Measurements from ENCODE around the gene PPIH. TPM values are rescaled to one million over a fixed set of nuclear protein-coding genes. Genes with fewer than 3 reads are reported as not detected.

PPIH gene
- total RNA-seq, 3 donors from 2014 or later (not counting 1 experiment from before 2014, with no cell fraction given): 41.2 to 50.3 (median 43.1) TPM

GRCh38 chr1:42670425-42670824 is 12.2 kb downstream of the PPIH start:
- DNase-seq (no peak), ATAC-seq (no peak)
- WGBS (ENCODE audit: insufficient coverage): 98% methylated on average over 4 of the region's 4 CpGs
- no peak for TF ChIP-seq CTCF (IDR thresholded peaks at IDR 0.05)
- peaks cover 47% of the 10 kb centered on the region for H3K36me3 ChIP-seq (ENCODE audit: control insufficient read depth, insufficient read depth, low read length)
- Mint-ChIP-seq H3K27me3 (ENCODE audit: low read depth in 2 of 2) (no peaks in the 10 kb centered on the region), H3K27ac (no peak overlapping the region), H3K4me3 (no peak overlapping the region), H3K36me3 (peaks cover 24% of the 10 kb centered on the region), H3K9me3 (no peaks in the 10 kb centered on the region), H3K4me1 (no peaks in the 10 kb centered on the region)
- H3K9me3 ChIP-seq (ENCODE audit: control insufficient read depth, insufficient read depth, low read length): no peaks in the 10 kb centered on the region
- intact Hi-C loops (cut with micrococcal nuclease): no loop called here
- H3K4me3 ChIP-seq (ENCODE audit: low read length): no peak overlapping the region
- H3K27me3 ChIP-seq (ENCODE audit: control insufficient read depth, insufficient read depth, low read length): no peaks in the 10 kb centered on the region
- H3K4me1 ChIP-seq (ENCODE audit: control insufficient read depth, insufficient read depth, low read length): no peaks in the 10 kb centered on the region
- H3K27ac ChIP-seq (ENCODE audit: low read length): no peak overlapping the region

GRCh38 chr1:42674214-42674613 is 16.0 kb downstream of the PPIH start:
- peaks cover 23% of the 10 kb centered on the region for H3K36me3 ChIP-seq (ENCODE audit: control insufficient read depth, insufficient read depth, low read length)
- no peaks in the 10 kb centered on the region for H3K27me3 ChIP-seq (ENCODE audit: control insufficient read depth, insufficient read depth, low read length)
- intact Hi-C loops (cut with micrococcal nuclease): no loop called here
- ATAC-seq (no peak), DNase-seq (no peak)
- Mint-ChIP-seq H3K4me3 (no peak overlapping the region), H3K36me3 (peaks cover 17% of the 10 kb centered on the region), H3K9me3 (no peaks in the 10 kb centered on the region), H3K4me1 (no peaks in the 10 kb centered on the region), H3K27me3 (ENCODE audit: low read depth in 2 of 2) (no peaks in the 10 kb centered on the region), H3K27ac (no peak overlapping the region)
- TF ChIP-seq CTCF (IDR thresholded peaks at IDR 0.05): no peak
- no peak overlapping the region for H3K4me3 ChIP-seq (ENCODE audit: low read length)
- no peaks in the 10 kb centered on the region for H3K4me1 ChIP-seq (ENCODE audit: control insufficient read depth, insufficient read depth, low read length)
- H3K27ac ChIP-seq (ENCODE audit: low read length): no peak overlapping the region
- no peaks in the 10 kb centered on the region for H3K9me3 ChIP-seq (ENCODE audit: control insufficient read depth, insufficient read depth, low read length)

- H3K27me3 ChIP-seq (ENCODE audit: control insufficient read depth, insufficient read depth, low read length): no peaks in the 10 kb centered on the region
- H3K27ac ChIP-seq (ENCODE audit: low read length): no peak overlapping the region
- Mint-ChIP-seq H3K27me3 (ENCODE audit: low read depth in 2 of 2) (no peaks in the 10 kb centered on the region), H3K36me3 (peaks cover 17% of the 10 kb centered on the region), H3K4me3 (no peak overlapping the region), H3K9me3 (no peaks in the 10 kb centered on the region), H3K4me1 (no peaks in the 10 kb centered on the region), H3K27ac (no peak overlapping the region)
- intact Hi-C loops (cut with micrococcal nuclease): no loop called here
- 88% methylated on average over 1 of the region's 1 CpG for WGBS (ENCODE audit: insufficient coverage)
- DNase-seq: no peak
- ATAC-seq: no peak
- no peak for TF ChIP-seq CTCF (IDR thresholded peaks at IDR 0.05)
- no peak overlapping the region for H3K4me3 ChIP-seq (ENCODE audit: low read length)
- H3K4me1 ChIP-seq (ENCODE audit: control insufficient read depth, insufficient read depth, low read length): no peaks in the 10 kb centered on the region
- H3K36me3 ChIP-seq (ENCODE audit: control insufficient read depth, insufficient read depth, low read length): peaks cover 23% of the 10 kb centered on the region
- no peaks in the 10 kb centered on the region for H3K9me3 ChIP-seq (ENCODE audit: control insufficient read depth, insufficient read depth, low read length)
These were observed 16.5 kb downstream of the PPIH start for GRCh38 chr1:42674682-42675081.

GRCh38 chr1:42675467-42675866 is 17.2 kb downstream of the PPIH start:
- ATAC-seq: no peak
- H3K27ac Mint-ChIP-seq: no peak overlapping the region
- WGBS (ENCODE audit: insufficient coverage): 97% methylated on average over 3 of the region's 3 CpGs

More at GRCh38 chr1:42675467-42675866, 17.2 kb downstream of the PPIH start:
- no peaks in the 10 kb centered on the region for H3K4me1 Mint-ChIP-seq
- H3K4me1 ChIP-seq (ENCODE audit: control insufficient read depth, insufficient read depth, low read length): no peaks in the 10 kb centered on the region
- intact Hi-C loops (cut with micrococcal nuclease): no loop called here
- no peak overlapping the region for H3K4me3 ChIP-seq (ENCODE audit: low read length)
- H3K9me3 ChIP-seq (ENCODE audit: control insufficient read depth, insufficient read depth, low read length): no peaks in the 10 kb centered on the region
- peaks cover 18% of the 10 kb centered on the region for H3K36me3 ChIP-seq (ENCODE audit: control insufficient read depth, insufficient read depth, low read length)
- no peaks in the 10 kb centered on the region for H3K27me3 Mint-ChIP-seq (ENCODE audit: low read depth in 2 of 2)
- no peaks in the 10 kb centered on the region for H3K9me3 Mint-ChIP-seq
- H3K36me3 Mint-ChIP-seq: peaks cover 17% of the 10 kb centered on the region
- no peak overlapping the region for H3K4me3 Mint-ChIP-seq
- DNase-seq: no peak
- no peaks in the 10 kb centered on the region for H3K27me3 ChIP-seq (ENCODE audit: control insufficient read depth, insufficient read depth, low read length)
- TF ChIP-seq CTCF (IDR thresholded peaks at IDR 0.05): no peak
- H3K27ac ChIP-seq (ENCODE audit: low read length): no peak overlapping the region

Measured in natural killer cell (primary cell).